H1 (cell line): ENCODE measurements around the gene NFKBIE. TPM values are rescaled to one million over a fixed set of nuclear protein-coding genes. Genes with fewer than 3 reads are reported as not detected.

ENCODE experiments used
- CTCF ChIA-PET: fragments of 300-600 bp; sonication (Branson Sonifier 250); formaldehyde crosslinking; loops from one replicate; lab custom pipeline; 2021; ENCODE audit not compliant: partially characterized antibody; lab: Charles Lee
- POLR2A ChIA-PET: fragments of 300-600 bp; sonication (Branson Sonifier 250); formaldehyde crosslinking; loops from one replicate; lab custom pipeline; 2021; ENCODE audit warnings: inconsistent platforms; ENCODE audit not compliant: partially characterized antibody; lab: Charles Lee
- DNase-seq, 2 experiments: peaks; one replicate each; pipeline versions ENCODE4 v3.0.0 to v3.0.0-alpha.2; 2010 to 2022; ENCODE audit warnings: low spot score in 2 of 2, low read depth in 1 of 2, mixed read lengths in 1 of 2
- FAIRE-seq: peaks from 2 replicates; lab custom pipeline; 2011; peaks lifted over from hg19 to GRCh38; lab: Jason Lieb, UNC
- H2AFZ ChIP-seq: 2 replicates; pipeline ENCODE4 v1.8.1; 2012; ENCODE audit warnings: low read length, inconsistent platforms
- H2AK5ac ChIP-seq: 2 replicates; pipeline ENCODE4 v1.6.1; 2013; ENCODE audit warnings: low read depth, low read length
- H2BK120ac ChIP-seq: replicated peaks from 2 replicates; pipeline ENCODE3; 2013; ENCODE audit warnings: low read depth, low read length, inconsistent platforms
- H2BK12ac ChIP-seq: 2 replicates; pipeline ENCODE4 v1.6.1; 2013; ENCODE audit warnings: low read depth, low read length
- H2BK15ac ChIP-seq: 2 replicates; pipeline ENCODE4 v1.6.1; 2013; ENCODE audit warnings: low read length
- H2BK20ac ChIP-seq: 2 replicates; pipeline ENCODE4 v1.6.1; 2013; ENCODE audit warnings: low read length
- H2BK5ac ChIP-seq: 2 replicates; pipeline ENCODE4 v1.6.1; 2013; ENCODE audit warnings: low read depth, low read length
- H3K14ac ChIP-seq: 2 replicates; pipeline ENCODE4 v1.6.1; 2013; ENCODE audit warnings: inconsistent platforms; ENCODE audit not compliant: insufficient read length
- H3K18ac ChIP-seq: 2 replicates; pipeline ENCODE4 v1.6.1; 2013; ENCODE audit warnings: low read length; ENCODE audit errors: extremely low read depth
- H3K23ac ChIP-seq: 2 replicates; pipeline ENCODE4 v1.6.1; 2013; ENCODE audit warnings: inconsistent platforms; ENCODE audit not compliant: insufficient read length
- H3K23me2 ChIP-seq: 2 replicates; pipeline ENCODE4 v1.6.1; 2013; ENCODE audit warnings: low read depth, low read length
- H3K27ac ChIP-seq: 2 replicates; pipeline ENCODE4 v1.6.1; 2011; ENCODE audit warnings: low read depth, low read length, inconsistent platforms
- H3K27me3 ChIP-seq, 4 experiments: replicated peaks in 1 of 4; 1 replicate in 1 of 4; 2 replicates in 3 of 4; pipeline versions ENCODE4 v1.6.1 to v1.8.1; 2011 to 2013; ENCODE audit warnings: low read length in 3 of 4, mild to moderate bottlenecking in 3 of 4, inconsistent platforms in 2 of 4, mixed read lengths in 2 of 4, moderate library complexity in 1 of 4; ENCODE audit not compliant: control insufficient read depth in 3 of 4, insufficient read depth in 3 of 4; ENCODE audit errors: extremely low read depth in 1 of 4
- H3K36me3 ChIP-seq, 4 experiments: 2 replicates each; pipeline versions ENCODE4 v1.6.1 to v1.8.1; 2011 to 2013; ENCODE audit warnings: mild to moderate bottlenecking in 4 of 4, low read length in 3 of 4, moderate library complexity in 2 of 4, control low read depth in 1 of 4, inconsistent platforms in 1 of 4; ENCODE audit not compliant: insufficient read depth in 4 of 4, control insufficient read depth in 2 of 4
- H3K4ac ChIP-seq: replicated peaks from 2 replicates; pipeline ENCODE3; 2013; ENCODE audit warnings: low read length, low read depth, mixed read lengths, inconsistent platforms; ENCODE audit not compliant: insufficient read length
- H3K4me1 ChIP-seq, 4 experiments: replicated peaks in 1 of 4; 1 replicate in 1 of 4; 2 replicates in 3 of 4; pipeline versions ENCODE4 v1.6.1 to v1.8.1; 2011 to 2013; ENCODE audit warnings: low read length in 3 of 4, inconsistent platforms in 2 of 4, mixed read lengths in 1 of 4; ENCODE audit not compliant: insufficient read depth in 4 of 4, control insufficient read depth in 3 of 4
- H3K4me2 ChIP-seq, 2 experiments: 2 replicates each; pipeline versions ENCODE4 v1.6.1 to v1.8.1; 2011 to 2013; ENCODE audit warnings: low read depth in 2 of 2, low read length in 2 of 2, control low read depth in 1 of 2, inconsistent platforms in 1 of 2, mild to moderate bottlenecking in 1 of 2; ENCODE audit not compliant: insufficient read depth in 1 of 2
- H3K4me3 ChIP-seq, 4 experiments: fragments of 200-600, 300-600 bp in 1 of 4; sonication (generic), shearing (Covaris generic), sonication (Bioruptor Twin) in 1 of 4; 2 replicates each; pipeline versions ENCODE4 v1.5.1 to v1.8.1; 2011 to 2016; ENCODE audit warnings: low read length in 4 of 4, low read depth in 3 of 4, control low read depth in 2 of 4, inconsistent platforms in 2 of 4, mild to moderate bottlenecking in 2 of 4, mixed read lengths in 1 of 4, moderate library complexity in 1 of 4; ENCODE audit not compliant: insufficient read depth in 2 of 4; ENCODE audit errors: extremely low read depth in 1 of 4
- H3K56ac ChIP-seq: replicated peaks from 2 replicates; pipeline ENCODE3; 2013; ENCODE audit warnings: low read depth, mild to moderate bottlenecking, mixed read lengths, low read length, inconsistent platforms; ENCODE audit not compliant: insufficient read length
- H3K79me1 ChIP-seq: 2 replicates; pipeline ENCODE4 v1.6.1; 2013; ENCODE audit warnings: low read depth, low read length, control low read depth
- H3K79me2 ChIP-seq, 2 experiments: 2 replicates each; pipeline versions ENCODE4 v1.6.1 to v1.8.1; 2012 to 2013; ENCODE audit warnings: low read length in 2 of 2, mild to moderate bottlenecking in 2 of 2, inconsistent platforms in 1 of 2; ENCODE audit not compliant: insufficient read depth in 2 of 2, control insufficient read depth in 1 of 2
- H3K9ac ChIP-seq, 4 experiments: replicated peaks in 1 of 4; 1 replicate in 1 of 4; 2 replicates in 3 of 4; pipeline versions ENCODE4 v1.6.1 to v1.8.1; 2011 to 2013; ENCODE audit warnings: low read depth in 3 of 4, low read length in 3 of 4, control low read depth in 2 of 4, mild to moderate bottlenecking in 2 of 4, moderate library complexity in 2 of 4, inconsistent platforms in 1 of 4; ENCODE audit errors: extremely low read depth in 1 of 4
- H3K9me3 ChIP-seq, 2 experiments: 2 replicates each; pipeline versions ENCODE4 v1.6.1 to v1.8.1; 2012 to 2013; ENCODE audit warnings: mild to moderate bottlenecking in 2 of 2, moderate library complexity in 2 of 2, control low read depth in 1 of 2, inconsistent platforms in 1 of 2, low read depth in 1 of 2, low read length in 1 of 2, mixed read lengths in 1 of 2; ENCODE audit not compliant: insufficient read depth in 2 of 2
- H4K20me1 ChIP-seq, 2 experiments: replicated peaks in 1 of 2; 2 replicates each; pipeline versions ENCODE3 to v1.8.1; 2011 to 2013; ENCODE audit warnings: inconsistent platforms in 2 of 2, low read length in 2 of 2, mild to moderate bottlenecking in 1 of 2; ENCODE audit not compliant: insufficient read depth in 2 of 2, control insufficient read depth in 1 of 2
- H4K5ac ChIP-seq: 2 replicates; pipeline ENCODE4 v1.6.1; 2013; ENCODE audit warnings: low read length, low read depth, mixed read lengths, inconsistent platforms; ENCODE audit not compliant: insufficient read length
- H4K8ac ChIP-seq: 2 replicates; pipeline ENCODE4 v1.8.0; 2013; ENCODE audit warnings: mild to moderate bottlenecking, moderate library complexity, low read length, inconsistent platforms; ENCODE audit not compliant: insufficient read depth; ENCODE audit errors: extremely low read depth
- H4K91ac ChIP-seq: replicated peaks from 2 replicates; pipeline ENCODE3; 2013; ENCODE audit warnings: low read length, mixed read lengths, inconsistent platforms; ENCODE audit not compliant: insufficient read length
- BACH1 ChIP-seq: IDR thresholded peaks from 2 replicates; pipeline ENCODE4 v1.6.1; 2012; ENCODE audit warnings: low read length, improper control_type of control experiment
- CTCF ChIP-seq, 3 experiments: IDR thresholded peaks; 1 replicate in 2 of 3; 2 replicates in 1 of 3; pipeline versions ENCODE4 v1.5.1 to v1.6.1; 2011; ENCODE audit warnings: low read length in 3 of 3, mild to moderate bottlenecking in 3 of 3, inconsistent platforms in 2 of 3, low read depth in 1 of 3, moderate library complexity in 1 of 3; ENCODE audit not compliant: insufficient read depth in 1 of 3; ENCODE audit errors: control extremely low read depth in 1 of 3
- FOSL1 ChIP-seq: IDR thresholded peaks from 2 replicates; pipeline ENCODE4 v1.6.1; 2011; ENCODE audit warnings: mild to moderate bottlenecking, low read depth, low read length, moderate library complexity; ENCODE audit not compliant: insufficient read depth
- JUN ChIP-seq: IDR thresholded peaks from 2 replicates; pipeline ENCODE4 v1.6.1; 2011; ENCODE audit warnings: low read depth, mild to moderate bottlenecking, improper control_type of control experiment, low read length
- SIX5 ChIP-seq: IDR thresholded peaks from 2 replicates; pipeline ENCODE4 v1.6.1; 2011; ENCODE audit warnings: mild to moderate bottlenecking, low read depth, low read length
- SP2 ChIP-seq: IDR thresholded peaks from 2 replicates; pipeline ENCODE4 v1.6.1; 2012; ENCODE audit warnings: mild to moderate bottlenecking, low read length, inconsistent platforms
- SUZ12 ChIP-seq: fragments of 200-600 bp; sonication (generic); IDR thresholded peaks from 2 replicates; pipeline ENCODE4 v1.6.1; 2012; ENCODE audit warnings: mild to moderate bottlenecking, inconsistent platforms, low read length, moderate library complexity, mixed read lengths
- TAF1 ChIP-seq: IDR thresholded peaks from 2 replicates; pipeline ENCODE4 v1.6.1; 2011; ENCODE audit warnings: mild to moderate bottlenecking, low read depth, low read length
- TCF12 ChIP-seq: IDR thresholded peaks from 2 replicates; pipeline ENCODE4 v1.6.1; 2011; ENCODE audit warnings: low read depth, mild to moderate bottlenecking, low read length
- ZNF274 ChIP-seq: IDR thresholded peaks from 2 replicates; pipeline ENCODE4 v1.7.0; 2012; ENCODE audit warnings: low read length, borderline replicate concordance; ENCODE audit errors: extremely low read depth
- WGBS, 2 experiments: shearing (Covaris generic) in 1 of 2; methylation state at CpG; one replicate each; pipeline versions ENCODE4 v1.1.6 to v1.1.7; 2013 to 2015; ENCODE audit warnings: low lambda C conversion rate in 2 of 2, mixed read lengths in 2 of 2, inconsistent platforms in 1 of 2, low coverage in 1 of 2, missing lambda C conversion rate in 1 of 2; ENCODE audit not compliant: insufficient replicate concordance in 2 of 2, insufficient coverage in 1 of 2, insufficient read length in 1 of 2; ENCODE audit errors: extremely low coverage in 1 of 2, missing lambda C conversion rate in 1 of 2; 5-methylcytosine and 5-hydroxymethylcytosine counted together
- polyA plus RNA-seq, 7 experiments: library from polyadenylated mRNA; depleted of rRNA in 3 of 7; stranded (reverse) in 5 of 7; unstranded in 2 of 7; fragments of >200 nt in 5 of 7; fragments of 200-250 nt in 2 of 7; gene quantifications; 1 replicate in 5 of 7; 2 replicates in 1 of 7; 4 replicates in 1 of 7; pipeline versions ENCODE4 v1.2.1 to v1.2.3, GENCODE V29; 2011 to 2013; ENCODE audit warnings: missing spikeins in 2 of 7, mixed read lengths in 2 of 7
- total RNA-seq: library from RNA; stranded (reverse); fragmentation: NEBNext Ultra II Directional; extraction: Animal tissue kit (Norgen Biotek cat#: 25700); gene quantifications from 2 replicates; pipeline ENCODE4 v1.2.1, GENCODE V29; 2021

Gene NFKBIE
- total and polyA plus RNA-seq, 2 of the 8 experiments (the other 6 are each of a cell fraction or from before 2014, with no cell fraction given): 13.5 to 19.2 TPM

- Histone ChIP-seq H2BK12ac (no peak overlapping the region), H3K18ac (no peak overlapping the region), H2BK20ac (no peak overlapping the region), H3K4me2 (no peak overlapping the region), H4K5ac (no peak overlapping the region), H3K4me3 (no peak overlapping the region), H3K36me3 (peaks cover 4 to 10% (median 7%) of the 10 kb centered on the region in 4 experiments; a peak in 5 of 8 replicates), H2AK5ac (no peak overlapping the region), H4K20me1 (peaks cover 1 to 5% of the 10 kb centered on the region in 2 experiments), H3K27ac (no peak overlapping the region), H3K9me3 (no peaks in the 10 kb centered on the region), H3K9ac (no peak overlapping the region), H3K4me1 (peaks cover 6 to 38% (median 20%) of the 10 kb centered on the region in 4 experiments), H3K14ac (no peak overlapping the region), H3K79me2 (peaks cover 0 to 18% of the 10 kb centered on the region in 2 experiments; a peak in 2 of 4 replicates), H3K56ac (no peak overlapping the region), H3K27me3 (no peaks in the 10 kb centered on the region; a peak in 1 of 7 replicates), H3K4ac (no peak overlapping the region), H3K23ac (no peak overlapping the region), H2BK5ac (no peak overlapping the region), H2AFZ (no peak overlapping the region), H2BK120ac (no peak overlapping the region), H2BK15ac (no peak overlapping the region), H4K8ac (no peak overlapping the region), H3K79me1 (peaks cover 7% of the 10 kb centered on the region; the same call in 1 of the 2 replicates), H4K91ac (no peak overlapping the region), H3K23me2 (peaks cover 19% of the 10 kb centered on the region)
- WGBS, 2 experiments: 86% methylated on average over 6 of the region's 6 CpGs; no CpG with 5 or more reads in 1 of the 2 experiments
- DNase-seq (no peak), FAIRE-seq (no peak)
- POLR2A ChIA-PET: interaction anchor here (0.9 to 15.1 kb wide), 5 partner anchors 7 to 67 kb away, joined by 3 to 581 read pairs (median 8); partner anchors contain the start of genes HSP90AB1, SLC35B2 and TMEM151B
- CTCF ChIA-PET: interaction anchor here (1.7 to 19.0 kb wide), 3 partner anchors 26 to 164 kb away, joined by 4 to 330 read pairs (median 5); partner anchors contain the start of gene AARS2
- TF ChIP-seq FOSL1 (no peak), JUN (no peak), SIX5 (no peak), BACH1 (no peak), SUZ12 (no peak), CTCF (IDR thresholded peaks at IDR 0.05; ENCODE audit: control extremely low read depth in 1 of 3, insufficient read depth in 1 of 3, low read depth in 1 of 3, low read length in 3 of 3) (no peak), TAF1 (no peak), SP2 (no peak), TCF12 (no peak), ZNF274 (no peak)
Observed at GRCh38 chr6:44260451-44261297, 4.7 kb downstream of the NFKBIE start.
